Natural killer cell (primary cell): ENCODE results near the gene ATAD3B. TPM values are rescaled to one million over a fixed set of nuclear protein-coding genes. Genes with fewer than 3 reads are reported as not detected.
"Not testable (repeated sequence)": the region's sequence is repeated elsewhere in the genome, so short reads cannot be mapped to it uniquely, and the experiment has no call there.

Source experiments
- ATAC-seq, 3 donors: fragments of 150-1000 bp in 2 of 3; fragments of 200-7000 bp in 1 of 3; cut with Tn5 transposase; 1 replicate in 1 of 3; 2 replicates in 2 of 3; pipeline ENCODE4 v1.10.0; 2021; ENCODE audit warnings: mild to moderate bottlenecking in 2 of 3, moderate library complexity in 2 of 3
- DNase-seq, 2 donors: peaks; one replicate each; pipeline versions ENCODE4 v3.0.0 to v3.0.0-alpha.2; 2013 to 2021; ENCODE audit warnings: mixed read lengths in 1 of 2
- H3K27ac ChIP-seq: one replicate; pipeline ENCODE4 v1.5.1; 2013; ENCODE audit warnings: mild to moderate bottlenecking, low read length
- H3K27me3 ChIP-seq: one replicate; pipeline ENCODE4 v1.6.1; 2013; ENCODE audit warnings: low read length; ENCODE audit not compliant: control insufficient read depth, insufficient read depth
- H3K36me3 ChIP-seq: one replicate; pipeline ENCODE4 v1.6.1; 2013; ENCODE audit warnings: low read length; ENCODE audit not compliant: control insufficient read depth, insufficient read depth
- H3K4me1 ChIP-seq: one replicate; pipeline ENCODE4 v1.6.1; 2013; ENCODE audit warnings: low read length; ENCODE audit not compliant: control insufficient read depth, insufficient read depth
- H3K4me3 ChIP-seq: one replicate; pipeline ENCODE4 v1.5.1; 2013; ENCODE audit warnings: low read length
- H3K9me3 ChIP-seq: one replicate; pipeline ENCODE4 v1.6.1; 2013; ENCODE audit warnings: low read length; ENCODE audit not compliant: control insufficient read depth, insufficient read depth
- H3K27ac Mint-ChIP-seq, 2 donors: one replicate each; pipeline ENCODE4 v1.8.0; 2022; ENCODE audit warnings: mild to moderate bottlenecking in 2 of 2, mixed read lengths in 2 of 2, moderate library complexity in 1 of 2
- H3K27me3 Mint-ChIP-seq, 2 donors: one replicate each; pipeline ENCODE4 v1.8.0; 2022; ENCODE audit warnings: low read depth in 2 of 2, mixed read lengths in 2 of 2
- H3K36me3 Mint-ChIP-seq: one replicate; pipeline ENCODE4 v1.8.0; 2022; ENCODE audit warnings: mixed read lengths
- H3K4me1 Mint-ChIP-seq, 2 donors: one replicate each; pipeline ENCODE4 v1.8.0; 2022; ENCODE audit warnings: mixed read lengths in 2 of 2
- H3K4me3 Mint-ChIP-seq: one replicate; pipeline ENCODE4 v1.8.0; 2022; ENCODE audit warnings: mild to moderate bottlenecking, moderate library complexity, mixed read lengths
- H3K9me3 Mint-ChIP-seq, 2 donors: one replicate each; pipeline ENCODE4 v1.8.0; 2022; ENCODE audit warnings: mixed read lengths in 2 of 2
- WGBS: methylation state at CpG from one replicate; pipeline ENCODE4 v1.1.7; 2013; ENCODE audit warnings: missing lambda C conversion rate; ENCODE audit not compliant: insufficient coverage; 5-methylcytosine and 5-hydroxymethylcytosine counted together
- intact Hi-C: fragments of 100-400 bp; cut with micrococcal nuclease; formaldehyde crosslinking; loops from one replicate; pipeline ENCODE4 v1.14.2; 2022
- total RNA-seq, 4 donors: library from RNA; stranded (reverse); fragments of 120-200 nt in 1 of 4; gene quantifications; one replicate each; pipeline versions ENCODE4 v1.2.3 to v1.2.4, GENCODE V29; 2013 to 2022
- TF ChIP-seq, protein P1 (sequence below): fragments of 200-600 bp; IDR thresholded peaks from one replicate; pipeline ENCODE4 v1.8.0; 2022; ENCODE audit warnings: antibody characterized with exemption

ATAD3B gene
- total RNA-seq, 3 donors from 2014 or later (not counting 1 experiment from before 2014, with no cell fraction given): 31.9 to 52.4 (median 42.9) TPM

DNA sequence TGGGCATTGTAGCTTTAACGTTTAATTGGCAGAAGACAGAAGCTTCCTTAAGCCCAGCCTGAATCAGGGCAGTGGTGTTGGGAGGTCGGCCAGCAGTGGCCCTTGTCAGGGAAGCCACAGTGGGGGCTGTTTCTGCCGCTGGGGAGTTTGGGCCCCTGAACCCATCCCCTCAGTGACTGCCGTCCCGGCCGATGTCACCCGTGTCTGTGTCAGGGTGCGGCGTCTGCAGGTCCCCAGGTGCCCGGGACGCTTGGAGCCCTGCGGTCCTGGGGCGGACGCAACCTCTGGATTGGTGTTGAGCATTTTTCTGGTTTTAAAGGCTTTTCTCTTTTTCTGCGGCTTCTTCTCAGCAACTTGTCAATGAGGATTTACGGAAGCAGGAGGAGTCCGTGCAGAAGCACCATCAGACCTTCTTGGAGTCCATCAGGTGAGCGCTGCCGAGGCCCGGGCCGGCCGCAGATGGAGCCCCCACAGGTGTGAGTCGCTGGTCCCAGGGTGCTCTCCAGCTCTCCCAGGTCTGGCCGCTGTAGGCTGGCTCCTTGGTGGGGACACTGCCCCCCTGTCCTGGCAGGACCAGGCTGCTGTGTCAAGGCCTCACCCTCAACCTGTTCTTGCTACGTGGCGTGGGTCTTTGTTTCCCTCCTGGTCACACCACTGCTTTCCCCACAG is 19.7 kb upstream of the ATAD3B start:
- no peak overlapping the region for H3K27ac ChIP-seq
- H3K4me3 ChIP-seq: no peak overlapping the region
- TF ChIP-seq, protein P1, sequence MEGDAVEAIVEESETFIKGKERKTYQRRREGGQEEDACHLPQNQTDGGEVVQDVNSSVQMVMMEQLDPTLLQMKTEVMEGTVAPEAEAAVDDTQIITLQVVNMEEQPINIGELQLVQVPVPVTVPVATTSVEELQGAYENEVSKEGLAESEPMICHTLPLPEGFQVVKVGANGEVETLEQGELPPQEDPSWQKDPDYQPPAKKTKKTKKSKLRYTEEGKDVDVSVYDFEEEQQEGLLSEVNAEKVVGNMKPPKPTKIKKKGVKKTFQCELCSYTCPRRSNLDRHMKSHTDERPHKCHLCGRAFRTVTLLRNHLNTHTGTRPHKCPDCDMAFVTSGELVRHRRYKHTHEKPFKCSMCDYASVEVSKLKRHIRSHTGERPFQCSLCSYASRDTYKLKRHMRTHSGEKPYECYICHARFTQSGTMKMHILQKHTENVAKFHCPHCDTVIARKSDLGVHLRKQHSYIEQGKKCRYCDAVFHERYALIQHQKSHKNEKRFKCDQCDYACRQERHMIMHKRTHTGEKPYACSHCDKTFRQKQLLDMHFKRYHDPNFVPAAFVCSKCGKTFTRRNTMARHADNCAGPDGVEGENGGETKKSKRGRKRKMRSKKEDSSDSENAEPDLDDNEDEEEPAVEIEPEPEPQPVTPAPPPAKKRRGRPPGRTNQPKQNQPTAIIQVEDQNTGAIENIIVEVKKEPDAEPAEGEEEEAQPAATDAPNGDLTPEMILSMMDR: no peak
- DNase-seq (no peak), ATAC-seq (no peak)
- 88% methylated on average over 26 of the region's 26 CpGs for WGBS
- H3K27me3 Mint-ChIP-seq: peaks cover 0 to 5% of the 10 kb centered on the region in 2 donors
- no peaks in the 10 kb centered on the region for H3K36me3 ChIP-seq
- intact Hi-C loops: no loop called here
- no peak overlapping the region for H3K27ac Mint-ChIP-seq
- no peaks in the 10 kb centered on the region for H3K4me1 Mint-ChIP-seq
- H3K27me3 ChIP-seq: no peaks in the 10 kb centered on the region
- no peaks in the 10 kb centered on the region for H3K9me3 Mint-ChIP-seq
- no peak overlapping the region for H3K4me3 Mint-ChIP-seq
- H3K9me3 ChIP-seq: no peaks in the 10 kb centered on the region
- H3K4me1 ChIP-seq: no peaks in the 10 kb centered on the region
- no peaks in the 10 kb centered on the region for H3K36me3 Mint-ChIP-seq

GRCh38 chr1:1452365-1452739 is 19.2 kb upstream of the ATAD3B start:
- H3K36me3 ChIP-seq, H3K4me3 ChIP-seq, H3K9me3 Mint-ChIP-seq, ATAC-seq, H3K27ac ChIP-seq, H3K9me3 ChIP-seq, DNase-seq, H3K36me3 Mint-ChIP-seq, H3K4me3 Mint-ChIP-seq, H3K27ac Mint-ChIP-seq, H3K4me1 ChIP-seq, H3K27me3 Mint-ChIP-seq, H3K27me3 ChIP-seq, H3K4me1 Mint-ChIP-seq, intact Hi-C loops: not testable (repeated sequence)
- WGBS: 75% methylated on average over 8 of the region's 8 CpGs

DNA sequence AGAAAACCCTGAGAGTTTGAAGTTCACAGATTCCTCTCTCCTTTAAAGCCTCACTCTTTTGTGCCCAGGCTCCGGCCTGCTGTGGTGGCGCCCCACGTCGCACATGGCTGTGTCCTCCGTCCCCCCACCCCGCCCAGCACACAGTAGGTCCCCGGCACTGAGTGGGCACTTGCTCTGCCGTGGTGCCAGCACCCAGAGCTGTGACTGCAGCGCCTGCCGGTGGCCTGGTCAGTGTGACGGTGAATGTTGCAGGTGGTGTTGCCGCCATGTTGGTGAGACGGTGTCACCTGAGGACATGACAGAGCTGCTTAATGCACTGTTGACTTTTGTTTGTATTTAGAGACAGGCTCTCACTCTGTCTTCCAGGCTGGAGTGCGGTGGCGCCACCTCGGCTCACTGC is 18.7 kb upstream of the ATAD3B start:
- H3K9me3 Mint-ChIP-seq: no peaks in the 10 kb centered on the region
- H3K27ac Mint-ChIP-seq: no peak overlapping the region
- no peak overlapping the region for H3K4me3 Mint-ChIP-seq
- intact Hi-C loops: no loop called here
- Histone ChIP-seq H3K27ac (no peak overlapping the region), H3K4me3 (no peak overlapping the region), H3K27me3 (no peaks in the 10 kb centered on the region), H3K36me3 (no peaks in the 10 kb centered on the region), H3K4me1 (no peaks in the 10 kb centered on the region), H3K9me3 (no peaks in the 10 kb centered on the region)
- ATAC-seq (no peak), DNase-seq (no peak)
- H3K36me3 Mint-ChIP-seq: no peaks in the 10 kb centered on the region
- no peaks in the 10 kb centered on the region for H3K4me1 Mint-ChIP-seq
- H3K27me3 Mint-ChIP-seq: peaks cover 0 to 5% of the 10 kb centered on the region in 2 donors
- TF ChIP-seq, protein P1: no peak
- 95% methylated on average over 16 of the region's 16 CpGs for WGBS

DNA sequence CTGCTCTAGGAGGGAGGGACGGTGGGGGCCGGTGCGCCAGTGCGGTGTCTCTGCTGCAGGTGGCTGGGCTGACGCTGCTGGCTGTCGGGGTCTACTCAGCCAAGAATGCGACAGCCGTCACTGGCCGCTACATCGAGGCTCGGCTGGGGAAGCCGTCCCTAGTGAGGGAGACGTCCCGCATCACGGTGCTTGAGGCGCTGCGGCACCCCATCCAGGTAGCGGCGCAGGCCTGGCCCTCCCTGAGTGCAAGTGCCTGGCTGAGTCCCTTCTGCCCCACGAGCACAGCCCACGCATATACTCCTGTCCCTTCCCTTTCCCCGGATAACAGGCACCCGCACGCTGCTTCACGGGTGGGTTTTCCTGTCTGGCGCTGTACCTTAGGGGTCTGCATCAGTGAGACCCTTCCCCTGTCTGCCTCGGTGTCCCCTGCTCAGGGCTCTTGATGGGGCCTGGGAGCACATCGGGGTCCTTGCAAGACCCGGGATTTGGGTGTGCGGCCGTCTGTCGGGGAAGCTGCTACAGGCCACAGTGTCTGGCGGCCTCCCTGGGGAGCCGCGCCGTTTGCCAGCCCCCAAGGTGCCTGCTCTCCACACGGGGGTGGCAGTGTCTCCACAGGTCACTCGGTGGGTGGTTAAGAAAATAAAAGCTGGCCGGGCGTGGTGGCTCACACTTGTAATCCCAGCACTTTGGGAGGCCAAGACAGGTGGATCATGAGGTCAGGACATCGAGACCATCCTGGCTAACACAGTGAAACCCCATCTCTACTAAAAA is 17.1 kb upstream of the ATAD3B start:
- H3K27ac ChIP-seq, H3K9me3 ChIP-seq, H3K4me1 Mint-ChIP-seq, ATAC-seq, H3K36me3 Mint-ChIP-seq, H3K27me3 ChIP-seq, H3K4me3 Mint-ChIP-seq, H3K4me1 ChIP-seq, H3K4me3 ChIP-seq, H3K27ac Mint-ChIP-seq, H3K36me3 ChIP-seq, H3K9me3 Mint-ChIP-seq, intact Hi-C loops, H3K27me3 Mint-ChIP-seq, DNase-seq: not testable (repeated sequence)
- WGBS: 79% methylated on average over 33 of the region's 41 CpGs
